ENCODE data around the gene CERS6. TPM values are rescaled to one million over a fixed set of nuclear protein-coding genes. Genes with fewer than 3 reads are reported as not detected.
"Not testable (repeated sequence)": the region's sequence is repeated elsewhere in the genome, so short reads cannot be mapped to it uniquely, and the experiment has no call there.

Gene CERS6
- total and polyA plus RNA-seq, 2 donors from 2014 or later: 9.4 to 18.8 TPM

- no peaks in the 10 kb centered on the region for H3K36me3 ChIP-seq (ENCODE audit: control insufficient read depth in 2 of 3, insufficient read depth in 3 of 3, low read length in 3 of 3)
- TF ChIP-seq, protein P1, sequence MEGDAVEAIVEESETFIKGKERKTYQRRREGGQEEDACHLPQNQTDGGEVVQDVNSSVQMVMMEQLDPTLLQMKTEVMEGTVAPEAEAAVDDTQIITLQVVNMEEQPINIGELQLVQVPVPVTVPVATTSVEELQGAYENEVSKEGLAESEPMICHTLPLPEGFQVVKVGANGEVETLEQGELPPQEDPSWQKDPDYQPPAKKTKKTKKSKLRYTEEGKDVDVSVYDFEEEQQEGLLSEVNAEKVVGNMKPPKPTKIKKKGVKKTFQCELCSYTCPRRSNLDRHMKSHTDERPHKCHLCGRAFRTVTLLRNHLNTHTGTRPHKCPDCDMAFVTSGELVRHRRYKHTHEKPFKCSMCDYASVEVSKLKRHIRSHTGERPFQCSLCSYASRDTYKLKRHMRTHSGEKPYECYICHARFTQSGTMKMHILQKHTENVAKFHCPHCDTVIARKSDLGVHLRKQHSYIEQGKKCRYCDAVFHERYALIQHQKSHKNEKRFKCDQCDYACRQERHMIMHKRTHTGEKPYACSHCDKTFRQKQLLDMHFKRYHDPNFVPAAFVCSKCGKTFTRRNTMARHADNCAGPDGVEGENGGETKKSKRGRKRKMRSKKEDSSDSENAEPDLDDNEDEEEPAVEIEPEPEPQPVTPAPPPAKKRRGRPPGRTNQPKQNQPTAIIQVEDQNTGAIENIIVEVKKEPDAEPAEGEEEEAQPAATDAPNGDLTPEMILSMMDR (IDR thresholded peaks at IDR 0.05; ENCODE audit: borderline replicate concordance, extremely low read depth, insufficient read depth): no peak
- no peak overlapping the region for H3K27ac ChIP-seq (ENCODE audit: low read depth in 2 of 2, low read length in 2 of 2)
- H3K9me3 ChIP-seq (ENCODE audit: control insufficient read depth in 2 of 3, insufficient read depth in 1 of 3, low read length in 3 of 3): no peaks in the 10 kb centered on the region
- no peaks in the 10 kb centered on the region for H3K27me3 ChIP-seq (ENCODE audit: control insufficient read depth, insufficient read depth, low read length)
- FAIRE-seq (no peak), DNase-seq (no peak)
- intact Hi-C loops (cut with DNase I): no loop called here
- H3K4me1 ChIP-seq (ENCODE audit: control insufficient read depth in 2 of 3, insufficient read depth in 2 of 3, low read depth in 1 of 3, low read length in 3 of 3): peaks cover 0 to 4% (median 3%) of the 10 kb centered on the region in 3 donors
- H3K9ac ChIP-seq (ENCODE audit: low read length in 3 of 3): no peak overlapping the region
- H3K4me3 ChIP-seq (ENCODE audit: low read length in 3 of 3): no peak overlapping the region
Measured at GRCh38 chr2:168652997-168653921, 197.2 kb downstream of the CERS6 start.

DNA sequence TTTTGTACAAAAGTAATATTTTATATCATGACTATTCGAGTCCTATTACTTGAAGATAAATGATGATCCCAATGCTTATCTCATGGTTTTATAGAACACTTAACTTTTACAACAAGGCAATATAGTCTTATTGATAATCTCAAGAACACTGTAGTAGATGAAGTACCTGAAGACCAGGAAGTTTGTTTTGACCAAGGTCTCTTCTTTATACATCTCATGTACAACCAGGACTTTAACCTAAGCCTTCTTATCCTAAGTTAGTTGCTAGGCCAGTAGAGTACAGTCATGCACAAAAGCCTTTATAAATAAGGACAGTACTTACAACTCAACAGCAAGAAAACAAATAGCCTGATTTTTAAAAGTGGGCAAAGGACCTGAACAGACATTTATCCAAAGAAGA lies 198.6 kb downstream of the CERS6 start:
- no peaks in the 10 kb centered on the region for H3K36me3 ChIP-seq (ENCODE audit: control insufficient read depth in 2 of 3, insufficient read depth in 3 of 3, low read length in 3 of 3)
- H3K27me3 ChIP-seq (ENCODE audit: control insufficient read depth, insufficient read depth, low read length): no peaks in the 10 kb centered on the region
- peaks cover 0 to 3% (median 0%) of the 10 kb centered on the region in 3 donors for H3K4me1 ChIP-seq (ENCODE audit: control insufficient read depth in 2 of 3, insufficient read depth in 2 of 3, low read depth in 1 of 3, low read length in 3 of 3)
- no peak overlapping the region for H3K27ac ChIP-seq (ENCODE audit: low read depth in 2 of 2, low read length in 2 of 2)
- FAIRE-seq (no peak), DNase-seq (no peak)
- intact Hi-C loops (cut with DNase I): no loop called here
- H3K4me3 ChIP-seq (ENCODE audit: low read length in 3 of 3): no peak overlapping the region
- TF ChIP-seq, protein P1 (IDR thresholded peaks at IDR 0.05; ENCODE audit: borderline replicate concordance, extremely low read depth, insufficient read depth): no peak
- no peak overlapping the region for H3K9ac ChIP-seq (ENCODE audit: low read length in 3 of 3)
- H3K9me3 ChIP-seq (ENCODE audit: control insufficient read depth in 2 of 3, insufficient read depth in 1 of 3, low read length in 3 of 3): no peaks in the 10 kb centered on the region

DNA sequence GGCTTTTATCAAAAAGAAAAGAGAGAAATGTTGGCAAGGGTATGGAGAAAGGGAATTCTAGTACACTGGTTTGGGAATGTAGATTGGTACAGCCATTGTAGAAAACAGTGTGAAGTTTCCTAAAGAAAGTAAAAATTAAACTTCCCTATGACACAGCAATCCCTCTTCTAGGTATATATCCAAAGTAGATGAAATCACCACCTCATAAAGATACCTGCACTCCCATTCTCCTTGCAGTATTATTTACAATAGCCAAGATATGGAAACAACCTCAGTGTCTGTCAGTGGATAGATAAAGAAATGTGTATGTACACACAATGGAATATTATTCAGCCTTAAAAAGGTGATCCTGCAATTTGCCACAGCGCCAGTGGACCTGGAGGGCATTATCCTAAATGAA lies 199.1 kb downstream of the CERS6 start:
- no peaks in the 10 kb centered on the region for H3K4me1 ChIP-seq (ENCODE audit: control insufficient read depth in 2 of 3, insufficient read depth in 2 of 3, low read depth in 1 of 3, low read length in 3 of 3)
- H3K36me3 ChIP-seq (ENCODE audit: control insufficient read depth in 2 of 3, insufficient read depth in 3 of 3, low read length in 3 of 3): no peaks in the 10 kb centered on the region
- DNase-seq (no peak), FAIRE-seq (no peak)
- H3K9ac ChIP-seq (ENCODE audit: low read length in 3 of 3): no peak overlapping the region
- no peak overlapping the region for H3K4me3 ChIP-seq (ENCODE audit: low read length in 3 of 3)
- H3K9me3 ChIP-seq (ENCODE audit: control insufficient read depth in 2 of 3, insufficient read depth in 1 of 3, low read length in 3 of 3): no peaks in the 10 kb centered on the region
- H3K27ac ChIP-seq (ENCODE audit: low read depth in 2 of 2, low read length in 2 of 2): no peak overlapping the region
- no peaks in the 10 kb centered on the region for H3K27me3 ChIP-seq (ENCODE audit: control insufficient read depth, insufficient read depth, low read length)
- TF ChIP-seq, protein P1 (IDR thresholded peaks at IDR 0.05; ENCODE audit: borderline replicate concordance, extremely low read depth, insufficient read depth): no peak
- intact Hi-C loops (cut with DNase I): no loop called here

- intact Hi-C loops (cut with DNase I); H3K9me3 ChIP-seq (ENCODE audit: control insufficient read depth in 2 of 3, insufficient read depth in 1 of 3, low read length in 3 of 3); FAIRE-seq; H3K4me3 ChIP-seq (ENCODE audit: low read length in 3 of 3); H3K36me3 ChIP-seq (ENCODE audit: control insufficient read depth in 2 of 3, insufficient read depth in 3 of 3, low read length in 3 of 3); H3K4me1 ChIP-seq (ENCODE audit: control insufficient read depth in 2 of 3, insufficient read depth in 2 of 3, low read depth in 1 of 3, low read length in 3 of 3); DNase-seq; H3K27ac ChIP-seq (ENCODE audit: low read depth in 2 of 2, low read length in 2 of 2); H3K27me3 ChIP-seq (ENCODE audit: control insufficient read depth, insufficient read depth, low read length); H3K9ac ChIP-seq (ENCODE audit: low read length in 3 of 3): not testable (repeated sequence)
Measured at GRCh38 chr2:168657378-168657777, 201.3 kb downstream of the CERS6 start.

Data from kidney (tissue), 14 donors.